Fibroblast of peridontal ligament (primary cell): ENCODE measurements around the gene TMX1.

Experiments
- DNase-seq: peaks from one replicate; pipeline ENCODE4 v3.0.0-alpha.2; 2010; ENCODE audit errors: extremely low read depth

The TMX1 gene

GRCh38 chr14:51293149-51293911 lies 53.3 kb downstream of the TMX1 start:
- DNase-seq, result peak; percentile 75

GRCh38 chr14:51293912-51294389 lies 53.9 kb downstream of the TMX1 start:
- DNase-seq, result no peak

- no peak for DNase-seq
Observed at GRCh38 chr14:51294951-51295525, 55.0 kb downstream of the TMX1 start.

GRCh38 chr14:51295646-51296263 lies 55.7 kb downstream of the TMX1 start:
- DNase-seq, result no peak

GRCh38 chr14:51297066-51297465 lies 57.0 kb downstream of the TMX1 start:
- no peak for DNase-seq

- DNase-seq, result no peak
Observed at GRCh38 chr14:51298895-51299294, 58.8 kb downstream of the TMX1 start.

GRCh38 chr14:51302295-51303030 lies 62.4 kb downstream of the TMX1 start:
- peak; percentile 45 for DNase-seq

GRCh38 chr14:51304438-51304837 lies 64.4 kb downstream of the TMX1 start:
- no peak for DNase-seq

GRCh38 chr14:51304941-51305340 lies 64.9 kb downstream of the TMX1 start:
- peak; percentile 91 for DNase-seq

- DNase-seq, result no peak
Observed at GRCh38 chr14:51305751-51306150, 65.7 kb downstream of the TMX1 start.
